Fibroblast of lung (primary cell): ENCODE measurements around the gene PLAA. TPM values are rescaled to one million over a fixed set of nuclear protein-coding genes. Genes with fewer than 3 reads are reported as not detected.
"Not testable (repeated sequence)": the region's sequence is repeated elsewhere in the genome, so short reads cannot be mapped to it uniquely, and the experiment has no call there.

Experiments
- DNase-seq, 2 donors: peaks; one replicate each; pipeline versions ENCODE4 v3.0.0 to v3.0.0-alpha.2; 2010; ENCODE audit warnings: low read depth in 2 of 2
- H2AFZ ChIP-seq: 2 replicates; pipeline ENCODE4 v1.5.1; 2012; ENCODE audit warnings: low read length, control low read depth, inconsistent platforms
- H3K27ac ChIP-seq: 2 replicates; pipeline ENCODE4 v1.5.1; 2011; ENCODE audit warnings: low read length, control low read depth; ENCODE audit not compliant: insufficient read depth
- H3K27me3 ChIP-seq: 2 replicates; pipeline ENCODE4 v1.5.1; 2011; ENCODE audit warnings: mild to moderate bottlenecking, low read length; ENCODE audit not compliant: control insufficient read depth, insufficient read depth
- H3K36me3 ChIP-seq: 2 replicates; pipeline ENCODE4 v1.5.1; 2011; ENCODE audit warnings: low read length; ENCODE audit not compliant: control insufficient read depth, insufficient read depth
- H3K4me1 ChIP-seq: 2 replicates; pipeline ENCODE4 v1.5.1; 2011; ENCODE audit warnings: low read length; ENCODE audit not compliant: control insufficient read depth, insufficient read depth; ENCODE audit errors: extremely low read depth
- H3K4me2 ChIP-seq: 2 replicates; pipeline ENCODE4 v1.5.1; 2011; ENCODE audit warnings: low read length, control low read depth; ENCODE audit not compliant: insufficient read depth; ENCODE audit errors: extremely low read depth
- H3K4me3 ChIP-seq, 4 experiments: fragments of 200-600 bp in 1 of 4; sonication (generic) in 1 of 4; replicated peaks in 1 of 4; 2 replicates each; pipeline ENCODE4 v1.5.1; 2011 to 2016; ENCODE audit warnings: low read length in 4 of 4, low read depth in 3 of 4, mild to moderate bottlenecking in 3 of 4, control low read depth in 2 of 4, inconsistent platforms in 1 of 4, mixed read lengths in 1 of 4; ENCODE audit not compliant: insufficient read depth in 1 of 4; ENCODE audit errors: control extremely low read depth in 1 of 4
- H3K79me2 ChIP-seq: 2 replicates; pipeline ENCODE4 v1.5.1; 2012; ENCODE audit warnings: mild to moderate bottlenecking, low read length, inconsistent platforms; ENCODE audit not compliant: control insufficient read depth, insufficient read depth
- H3K9ac ChIP-seq: 2 replicates; pipeline ENCODE4 v1.5.1; 2011; ENCODE audit warnings: mild to moderate bottlenecking, low read length, control low read depth; ENCODE audit not compliant: insufficient read depth
- H3K9me3 ChIP-seq: 2 replicates; pipeline ENCODE4 v1.5.1; 2012; ENCODE audit warnings: low read depth, low read length; ENCODE audit not compliant: control insufficient read depth, insufficient read depth
- H4K20me1 ChIP-seq: 2 replicates; pipeline ENCODE4 v1.5.1; 2011; ENCODE audit warnings: low read length; ENCODE audit not compliant: control insufficient read depth, insufficient read depth; ENCODE audit errors: extremely low read depth
- CTCF ChIP-seq, 2 donors: IDR thresholded peaks in 1 of 2; conservative IDR thresholded peaks in 1 of 2; 1 replicate in 1 of 2; 2 replicates in 1 of 2; pipeline ENCODE4 v1.5.1; 2011 to 2012; ENCODE audit warnings: low read length in 2 of 2, control low read depth in 1 of 2, inconsistent platforms in 1 of 2, low read depth in 1 of 2, mild to moderate bottlenecking in 1 of 2
- EZH2 ChIP-seq: IDR thresholded peaks from 2 replicates; pipeline ENCODE4 v1.5.1; 2012; ENCODE audit warnings: low read length, control low read depth, mild to moderate bottlenecking; ENCODE audit errors: missing control alignments
- polyA plus RNA-seq, 2 donors: library from polyadenylated mRNA; depleted of rRNA in 1 of 2; stranded (reverse) in 1 of 2; unstranded in 1 of 2; fragments of >200 nt; gene quantifications; 2 replicates each; pipeline ENCODE4 v1.2.1, GENCODE V29; 2011 to 2012; ENCODE audit warnings: missing spikeins in 1 of 2
- total RNA-seq: library from RNA; depleted of rRNA; stranded (reverse); fragments of >200 nt; gene quantifications from 2 replicates; pipeline ENCODE4 v1.2.1, GENCODE V29; 2014

PLAA gene
- total and polyA plus RNA-seq, 2 donors (not counting 1 experiment from before 2014, with no cell fraction given): 29.2 to 38.1 TPM

GRCh38 chr9:26882154-26882553 is 64.9 kb downstream of the PLAA start:
- Histone ChIP-seq H3K36me3 (peaks cover 4% of the 10 kb centered on the region), H3K27me3 (no peaks in the 10 kb centered on the region), H3K9me3 (no peaks in the 10 kb centered on the region), H3K79me2 (peaks cover 1% of the 10 kb centered on the region), H3K4me2 (no peak overlapping the region), H3K4me1 (no peaks in the 10 kb centered on the region), H3K9ac (no peak overlapping the region), H2AFZ (no peak overlapping the region), H3K4me3 (no peak overlapping the region), H3K27ac (no peak overlapping the region), H4K20me1 (no peaks in the 10 kb centered on the region)
- DNase-seq: no peak
- TF ChIP-seq CTCF (conservative IDR thresholded peaks at IDR 0.05 in 1 of 2, IDR thresholded peaks at IDR 0.05 in 1 of 2; ENCODE audit: low read depth in 1 of 2, low read length in 2 of 2) (no peak), EZH2 (no peak)

- Histone ChIP-seq H4K20me1 (no peaks in the 10 kb centered on the region), H2AFZ (no peak overlapping the region), H3K36me3 (peaks cover 4% of the 10 kb centered on the region), H3K9ac (no peak overlapping the region), H3K79me2 (no peaks in the 10 kb centered on the region), H3K4me2 (no peak overlapping the region), H3K9me3 (no peaks in the 10 kb centered on the region), H3K4me1 (no peaks in the 10 kb centered on the region), H3K27me3 (no peaks in the 10 kb centered on the region), H3K4me3 (no peak overlapping the region), H3K27ac (no peak overlapping the region)
- TF ChIP-seq EZH2 (no peak), CTCF (conservative IDR thresholded peaks at IDR 0.05 in 1 of 2, IDR thresholded peaks at IDR 0.05 in 1 of 2; ENCODE audit: low read depth in 1 of 2, low read length in 2 of 2) (no peak)
- DNase-seq: no peak
Observed at GRCh38 chr9:26880262-26880661, 66.8 kb downstream of the PLAA start.

GRCh38 chr9:26875155-26875554 is 71.9 kb downstream of the PLAA start:
- H3K9ac ChIP-seq, H3K4me1 ChIP-seq, H4K20me1 ChIP-seq, H3K79me2 ChIP-seq, H3K27me3 ChIP-seq, H3K27ac ChIP-seq, H3K4me3 ChIP-seq, H3K36me3 ChIP-seq, H3K4me2 ChIP-seq, H3K9me3 ChIP-seq, H2AFZ ChIP-seq, DNase-seq: not testable (repeated sequence)
